Measurements from ENCODE around the gene EPOP. TPM values are rescaled to one million over a fixed set of nuclear protein-coding genes. Genes with fewer than 3 reads are reported as not detected.

EPOP gene
- total and polyA plus RNA-seq, 2 donors (not counting 3 experiments of a cell fraction or from before 2014, with no cell fraction given), result 0.43 to 2.9 TPM

GRCh38 chr17:38663964-38664644, 10.7 kb downstream of the EPOP start:
- Histone ChIP-seq H4K20me1 (replicated peaks; ENCODE audit: control insufficient read depth, extremely low read depth, insufficient read depth, low read length) (no peaks in the 10 kb centered on the region), H3K4me2 (ENCODE audit: insufficient read depth, low read length) (no peak overlapping the region), H3K9me1 (replicated peaks; ENCODE audit: control insufficient read depth, extremely low read depth, insufficient read depth, low read length) (no peaks in the 10 kb centered on the region), H3K9me3 (replicated peaks; ENCODE audit: control insufficient read depth, insufficient read depth, low read length) (no peaks in the 10 kb centered on the region), H3K4me1 (ENCODE audit: control insufficient read depth, extremely low read depth, insufficient read depth, low read length) (no peaks in the 10 kb centered on the region), H3K36me3 (ENCODE audit: control insufficient read depth in 2 of 2, extremely low read depth in 1 of 2, insufficient read depth in 2 of 2, low read length in 2 of 2) (no peaks in the 10 kb centered on the region), H3K4me3 (replicated peaks in 1 of 3; ENCODE audit: insufficient read depth in 1 of 3, low read depth in 1 of 3, low read length in 3 of 3) (no peak overlapping the region), H3K27me3 (ENCODE audit: control insufficient read depth in 2 of 2, insufficient read depth in 2 of 2, low read length in 2 of 2) (peaks cover 11 to 12% of the 10 kb centered on the region in 2 experiments), H3K27ac (ENCODE audit: insufficient read depth, low read depth, low read length) (no peak overlapping the region), H3K79me2 (ENCODE audit: control insufficient read depth, insufficient read depth, low read length) (no peaks in the 10 kb centered on the region), H3K9ac (replicated peaks; ENCODE audit: extremely low read depth, insufficient read depth, low read length) (no peak overlapping the region), H2AFZ (ENCODE audit: low read depth, low read length) (no peak overlapping the region)
- FAIRE-seq (no peak), DNase-seq (ENCODE audit: low read depth, low spot score) (no peak)
- ChIA-PET POLR2A (no interaction called here), CTCF (interaction anchor here (0.8 to 8.4 kb wide), 22 partner anchors 8 to 315 kb away, joined by 3 to 321 read pairs (median 7); partner anchors contain the start of gene SRCIN1)
- BruUV-seq (replicated peaks), result no TSS peak
- dilution Hi-C loops (cut with MboI; ENCODE audit: extremely low pct_ligation_motif_present, low sequenced_read_pairs), result no loop called here
- intact Hi-C loops (cut with micrococcal nuclease), result no loop called here
- TF ChIP-seq MYC (IDR thresholded peaks at IDR 0.05; ENCODE audit: low read depth, low read length), result no peak
- no peak for TF ChIP-seq FOS (IDR thresholded peaks at IDR 0.05; ENCODE audit: borderline replicate concordance, insufficient read depth, low read length)
- TF ChIP-seq POLR2A (IDR thresholded peaks at IDR 0.05; ENCODE audit: low read depth, low read length), result no peak
- TF ChIP-seq JUN (IDR thresholded peaks at IDR 0.05; ENCODE audit: borderline replicate concordance, insufficient read depth, insufficient read length, low read depth), result no peak
- TF ChIP-seq GATA2 (IDR thresholded peaks at IDR 0.05; ENCODE audit: insufficient read depth, insufficient read length, low read depth, low read length), result no peak
- TF ChIP-seq EZH2 (IDR thresholded peaks at IDR 0.05; ENCODE audit: borderline replicate concordance, low read depth, low read length, severe bottlenecking), result no peak
- no peak for TF ChIP-seq CTCF (IDR thresholded peaks at IDR 0.05; ENCODE audit: extremely low read depth in 1 of 2, insufficient read depth in 1 of 2, low read depth in 1 of 2, low read length in 2 of 2)

Measured in endothelial cell of umbilical vein (primary cell).